Cardiac muscle cell (in vitro differentiated cells and primary cell): Measurements from ENCODE around the gene BCAR3. TPM values are rescaled to one million over a fixed set of nuclear protein-coding genes. Genes with fewer than 3 reads are reported as not detected.

Source experiments
- DNase-seq, 2 donors: peaks; one replicate each; pipeline versions ENCODE4 v3.0.0 to v3.0.0-alpha.2; 2010 to 2017; ENCODE audit warnings: low read depth in 1 of 2, low spot score in 1 of 2
- H3K27ac ChIP-seq: fragments of 200-600 bp; sonication (generic); 2 replicates; pipeline ENCODE4 v1.5.1; 2016
- H3K27me3 ChIP-seq: fragments of 200-600 bp; sonication (generic); 2 replicates; pipeline ENCODE4 v1.6.0; 2016; ENCODE audit warnings: control low read depth
- H3K36me3 ChIP-seq: fragments of 200-600 bp; sonication (generic); 2 replicates; pipeline ENCODE4 v1.5.1; 2016; ENCODE audit warnings: control low read depth
- H3K4me1 ChIP-seq: fragments of 200-600 bp; sonication (generic); 2 replicates; pipeline ENCODE4 v1.8.1; 2017; ENCODE audit warnings: low read depth, mild to moderate bottlenecking, mixed run types
- H3K4me3 ChIP-seq: fragments of 200-600 bp; sonication (generic); 2 replicates; pipeline ENCODE4 v1.5.1; 2016; ENCODE audit warnings: mild to moderate bottlenecking
- H3K9me3 ChIP-seq: fragments of 200-600 bp; sonication (generic); 2 replicates; pipeline ENCODE4 v1.5.1; 2017; ENCODE audit warnings: low read depth, mild to moderate bottlenecking, control low read depth
- CTCF ChIP-seq: IDR thresholded peaks from 2 replicates; pipeline ENCODE4 v1.5.1; 2012; ENCODE audit warnings: low read depth, mild to moderate bottlenecking, low read length
- polyA plus RNA-seq: library from polyadenylated mRNA; unstranded; fragments of >200 nt; fragmentation: Nextera tagmentation; extraction: Ambion mirVana; gene quantifications from 2 replicates; pipeline ENCODE4 v1.2.1, GENCODE V29; 2016
- total RNA-seq: library from RNA; depleted of rRNA; stranded (reverse); fragments of >200 nt; gene quantifications from 2 replicates; pipeline ENCODE4 v1.2.3, GENCODE V29; 2016

Gene BCAR3
- total and polyA plus RNA-seq, 2 experiments from 2014 or later, result 1.5 to 4.5 TPM

GRCh38 chr1:93712741-93713140, 31.1 kb upstream of the BCAR3 start:
- no peak overlapping the region for H3K4me3 ChIP-seq
- no peaks in the 10 kb centered on the region for H3K36me3 ChIP-seq
- no peak for TF ChIP-seq CTCF
- no peaks in the 10 kb centered on the region for H3K27me3 ChIP-seq
- peaks cover 29% of the 10 kb centered on the region for H3K4me1 ChIP-seq
- no peak for DNase-seq
- H3K27ac ChIP-seq, result no peak overlapping the region
- no peaks in the 10 kb centered on the region for H3K9me3 ChIP-seq

GRCh38 chr1:93710499-93711453, 29.1 kb upstream of the BCAR3 start:
- no peak for TF ChIP-seq CTCF
- DNase-seq, result peak in 1 of 2 donors; percentile 64
- Histone ChIP-seq H3K27me3 (no peaks in the 10 kb centered on the region), H3K9me3 (no peaks in the 10 kb centered on the region), H3K36me3 (no peaks in the 10 kb centered on the region), H3K4me3 (no peak overlapping the region), H3K4me1 (peaks cover 23% of the 10 kb centered on the region), H3K27ac (no peak overlapping the region)

GRCh38 chr1:93708734-93709481, 27.3 kb upstream of the BCAR3 start:
- Histone ChIP-seq H3K27ac (no peak overlapping the region), H3K36me3 (no peaks in the 10 kb centered on the region), H3K4me3 (no peak overlapping the region), H3K9me3 (no peaks in the 10 kb centered on the region), H3K27me3 (no peaks in the 10 kb centered on the region), H3K4me1 (peaks cover 11% of the 10 kb centered on the region)
- DNase-seq, result peak; percentile 56 to 59
- no peak for TF ChIP-seq CTCF

- no peaks in the 10 kb centered on the region for H3K36me3 ChIP-seq
- no peak overlapping the region for H3K4me3 ChIP-seq
- H3K27ac ChIP-seq, result no peak overlapping the region
- H3K27me3 ChIP-seq, result no peaks in the 10 kb centered on the region
- H3K9me3 ChIP-seq, result no peaks in the 10 kb centered on the region
- no peak for TF ChIP-seq CTCF
- no peak for DNase-seq
- peaks cover 21% of the 10 kb centered on the region for H3K4me1 ChIP-seq
Observed at GRCh38 chr1:93707956-93708355, 26.3 kb upstream of the BCAR3 start.

- TF ChIP-seq CTCF, result no peak
- Histone ChIP-seq H3K27ac (no peak overlapping the region), H3K27me3 (no peaks in the 10 kb centered on the region), H3K4me3 (no peak overlapping the region), H3K9me3 (no peaks in the 10 kb centered on the region), H3K4me1 (peaks cover 30% of the 10 kb centered on the region), H3K36me3 (no peaks in the 10 kb centered on the region)
- no peak for DNase-seq
Observed at GRCh38 chr1:93705892-93706500, 24.4 kb upstream of the BCAR3 start.
